Measurements from ENCODE around the gene BICRA.

- TF ChIP-seq POLR2A (IDR thresholded peaks at IDR 0.05) (no peak), POLR2AphosphoS5 (IDR thresholded peaks at IDR 0.05) (no peak), CTCF (IDR thresholded peaks at IDR 0.05) (no peak)
Measured at GRCh38 chr19:47681936-47682335, 73.0 kb downstream of the BICRA start.
